GM12878 (cell line): Measurements from ENCODE around the gene TMTC3.

Experiments
- EZH2 ChIP-seq: IDR thresholded peaks from 2 replicates; pipeline ENCODE4 v1.6.1; 2012; ENCODE audit warnings: low read depth, mild to moderate bottlenecking, control low read depth, inconsistent platforms, low read length, borderline replicate concordance; ENCODE audit not compliant: control insufficient read depth
- RAD21 ChIP-seq: IDR thresholded peaks from 2 replicates; pipeline ENCODE4 v1.6.1; 2011; ENCODE audit warnings: mild to moderate bottlenecking, low read depth, low read length, moderate library complexity; ENCODE audit not compliant: insufficient read depth
- ZZZ3 ChIP-seq: IDR thresholded peaks from 2 replicates; pipeline ENCODE4 v1.6.1; 2011; ENCODE audit warnings: low read depth; ENCODE audit not compliant: control insufficient read depth, insufficient read length
- TF ChIP-seq, protein P1 (sequence below): IDR thresholded peaks from 2 replicates; pipeline ENCODE4 v1.6.1; 2012; ENCODE audit warnings: low read length, inconsistent platforms

DNA sequence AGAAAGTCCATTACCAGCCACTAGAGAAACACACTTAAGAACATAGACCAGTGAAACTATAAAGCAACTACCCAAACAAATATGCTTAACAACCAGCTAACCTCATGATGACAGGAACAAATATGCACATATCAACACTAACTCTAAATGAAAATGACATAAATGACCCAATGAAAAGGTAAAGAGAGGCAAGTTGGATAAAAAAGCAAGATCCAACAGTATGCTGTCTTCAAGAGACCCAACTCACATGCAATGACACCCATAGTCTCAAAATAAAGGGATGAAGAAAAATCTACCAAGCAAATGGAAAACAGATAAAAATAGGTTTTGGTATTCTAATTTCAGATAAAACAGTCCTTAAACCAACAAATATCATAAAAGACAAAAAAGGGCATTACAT is 77.8 kb downstream of the TMTC3 start:
- TF ChIP-seq ZZZ3 = no peak
- TF ChIP-seq, protein P1, sequence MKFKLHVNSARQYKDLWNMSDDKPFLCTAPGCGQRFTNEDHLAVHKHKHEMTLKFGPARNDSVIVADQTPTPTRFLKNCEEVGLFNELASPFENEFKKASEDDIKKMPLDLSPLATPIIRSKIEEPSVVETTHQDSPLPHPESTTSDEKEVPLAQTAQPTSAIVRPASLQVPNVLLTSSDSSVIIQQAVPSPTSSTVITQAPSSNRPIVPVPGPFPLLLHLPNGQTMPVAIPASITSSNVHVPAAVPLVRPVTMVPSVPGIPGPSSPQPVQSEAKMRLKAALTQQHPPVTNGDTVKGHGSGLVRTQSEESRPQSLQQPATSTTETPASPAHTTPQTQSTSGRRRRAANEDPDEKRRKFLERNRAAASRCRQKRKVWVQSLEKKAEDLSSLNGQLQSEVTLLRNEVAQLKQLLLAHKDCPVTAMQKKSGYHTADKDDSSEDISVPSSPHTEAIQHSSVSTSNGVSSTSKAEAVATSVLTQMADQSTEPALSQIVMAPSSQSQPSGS = no peak
- no peak for TF ChIP-seq EZH2
- no peak for TF ChIP-seq RAD21
